Body of pancreas (tissue), 4 donors: ENCODE measurements around the gene LTBP1.

Experiments used
- POLR2A ChIP-seq, 3 donors: fragments of 450-650 bp; IDR thresholded peaks; one replicate each; pipeline ENCODE4 v1.6.1; 2016; ENCODE audit warnings: antibody characterized with exemption in 3 of 3, mild to moderate bottlenecking in 2 of 3
- TF ChIP-seq, protein P1 (sequence below), 7 experiments: fragments of 450-650 bp in 4 of 7; fragments of 200-600 bp in 3 of 7; sonication (generic) in 3 of 7; IDR thresholded peaks; one replicate each; pipeline ENCODE4 v1.5.1; 2016 to 2019; ENCODE audit warnings: antibody characterized with exemption in 7 of 7

- no peak for TF ChIP-seq POLR2A (IDR thresholded peaks at IDR 0.05)
- TF ChIP-seq, protein P1, sequence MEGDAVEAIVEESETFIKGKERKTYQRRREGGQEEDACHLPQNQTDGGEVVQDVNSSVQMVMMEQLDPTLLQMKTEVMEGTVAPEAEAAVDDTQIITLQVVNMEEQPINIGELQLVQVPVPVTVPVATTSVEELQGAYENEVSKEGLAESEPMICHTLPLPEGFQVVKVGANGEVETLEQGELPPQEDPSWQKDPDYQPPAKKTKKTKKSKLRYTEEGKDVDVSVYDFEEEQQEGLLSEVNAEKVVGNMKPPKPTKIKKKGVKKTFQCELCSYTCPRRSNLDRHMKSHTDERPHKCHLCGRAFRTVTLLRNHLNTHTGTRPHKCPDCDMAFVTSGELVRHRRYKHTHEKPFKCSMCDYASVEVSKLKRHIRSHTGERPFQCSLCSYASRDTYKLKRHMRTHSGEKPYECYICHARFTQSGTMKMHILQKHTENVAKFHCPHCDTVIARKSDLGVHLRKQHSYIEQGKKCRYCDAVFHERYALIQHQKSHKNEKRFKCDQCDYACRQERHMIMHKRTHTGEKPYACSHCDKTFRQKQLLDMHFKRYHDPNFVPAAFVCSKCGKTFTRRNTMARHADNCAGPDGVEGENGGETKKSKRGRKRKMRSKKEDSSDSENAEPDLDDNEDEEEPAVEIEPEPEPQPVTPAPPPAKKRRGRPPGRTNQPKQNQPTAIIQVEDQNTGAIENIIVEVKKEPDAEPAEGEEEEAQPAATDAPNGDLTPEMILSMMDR (IDR thresholded peaks at IDR 0.05), result no peak
Observed at GRCh38 chr2:33015421-33016142, 68.8 kb downstream of the LTBP1 start.
